NK-92 (cell line): Measurements from ENCODE around the gene CXCL14.

ENCODE experiments used
- DNase-seq: peaks from one replicate; lab custom pipeline; 2025; ENCODE audit not compliant: unreplicated experiment; lab: John Stamatoyannopoulos, UW

CXCL14 gene

GRCh38 chr5:135568923-135569360 lies 9.8 kb downstream of the CXCL14 start:
- DNase-seq = no peak

GRCh38 chr5:135568246-135568645 lies 10.5 kb downstream of the CXCL14 start:
- no peak for DNase-seq

GRCh38 chr5:135567661-135568060 lies 11.1 kb downstream of the CXCL14 start:
- no peak for DNase-seq

- DNase-seq = no peak
Observed at GRCh38 chr5:135566422-135567400, 12.1 kb downstream of the CXCL14 start.

- DNase-seq = peak; percentile 36
Observed at GRCh38 chr5:135565725-135566421, 12.9 kb downstream of the CXCL14 start.

- no peak for DNase-seq
Observed at GRCh38 chr5:135565266-135565665, 13.5 kb downstream of the CXCL14 start.

- DNase-seq = no peak
Observed at GRCh38 chr5:135564331-135564730, 14.5 kb downstream of the CXCL14 start.

- no peak for DNase-seq
Observed at GRCh38 chr5:135561266-135561665, 17.5 kb downstream of the CXCL14 start.

- no peak for DNase-seq
Observed at GRCh38 chr5:135560858-135561257, 17.9 kb downstream of the CXCL14 start.

- no peak for DNase-seq
Observed at GRCh38 chr5:135559354-135559753, 19.4 kb downstream of the CXCL14 start.

- no peak for DNase-seq
Observed at GRCh38 chr5:135557076-135557838, 21.5 kb downstream of the CXCL14 start.

- DNase-seq = no peak
Observed at GRCh38 chr5:135556620-135557019, 22.2 kb downstream of the CXCL14 start.

GRCh38 chr5:135555530-135555929 lies 23.3 kb downstream of the CXCL14 start:
- DNase-seq = no peak

- DNase-seq = no peak
Observed at GRCh38 chr5:135553688-135554462, 24.9 kb downstream of the CXCL14 start.

- DNase-seq = no peak
Observed at GRCh38 chr5:135551593-135552447, 27.0 kb downstream of the CXCL14 start.

- DNase-seq = no peak
Observed at GRCh38 chr5:135549413-135549812, 29.4 kb downstream of the CXCL14 start.

- no peak for DNase-seq
Observed at GRCh38 chr5:135547590-135548254, 31.1 kb downstream of the CXCL14 start.

GRCh38 chr5:135546912-135547311 lies 31.9 kb downstream of the CXCL14 start:
- DNase-seq = no peak

GRCh38 chr5:135546101-135546500 lies 32.7 kb downstream of the CXCL14 start:
- no peak for DNase-seq
